Tibial nerve (tissue), 4 donors: ENCODE data around the gene BAD.

ENCODE experiments used
- CTCF ChIP-seq, 5 experiments: fragments of 200-600 bp in 3 of 5; fragments of 450-650 bp in 2 of 5; sonication (generic) in 3 of 5; IDR thresholded peaks; one replicate each; pipeline ENCODE4 v1.5.1; 2016 to 2019; ENCODE audit warnings: antibody characterized with exemption in 5 of 5, mild to moderate bottlenecking in 3 of 5, moderate library complexity in 2 of 5
- EP300 ChIP-seq, 2 donors: sonication (generic); formaldehyde crosslinking; IDR thresholded peaks; one replicate each; pipeline ENCODE4 v1.6.1; 2017; ENCODE audit warnings: antibody characterized with exemption in 2 of 2, mild to moderate bottlenecking in 1 of 2
- POLR2A ChIP-seq, 2 donors: fragments of 450-650 bp; IDR thresholded peaks; one replicate each; pipeline ENCODE4 v1.6.1; 2017; ENCODE audit warnings: antibody characterized with exemption in 2 of 2, mild to moderate bottlenecking in 2 of 2, moderate library complexity in 2 of 2

- TF ChIP-seq CTCF (IDR thresholded peaks at IDR 0.05) (no peak), POLR2A (IDR thresholded peaks at IDR 0.05) (peak in 1 of 2 donors; percentile 45), EP300 (IDR thresholded peaks at IDR 0.05) (peak in 1 of 2 donors; percentile 67)
Measured at GRCh38 chr11:64233913-64234586, 50.4 kb downstream of the BAD start, which contains the start of gene VEGFB.
